ENCODE measurements around the gene TMEM167A. TPM values are rescaled to one million over a fixed set of nuclear protein-coding genes. Genes with fewer than 3 reads are reported as not detected.

TMEM167A gene
- total RNA-seq, 1 experiment from 2014 or later: 139 TPM

DNA sequence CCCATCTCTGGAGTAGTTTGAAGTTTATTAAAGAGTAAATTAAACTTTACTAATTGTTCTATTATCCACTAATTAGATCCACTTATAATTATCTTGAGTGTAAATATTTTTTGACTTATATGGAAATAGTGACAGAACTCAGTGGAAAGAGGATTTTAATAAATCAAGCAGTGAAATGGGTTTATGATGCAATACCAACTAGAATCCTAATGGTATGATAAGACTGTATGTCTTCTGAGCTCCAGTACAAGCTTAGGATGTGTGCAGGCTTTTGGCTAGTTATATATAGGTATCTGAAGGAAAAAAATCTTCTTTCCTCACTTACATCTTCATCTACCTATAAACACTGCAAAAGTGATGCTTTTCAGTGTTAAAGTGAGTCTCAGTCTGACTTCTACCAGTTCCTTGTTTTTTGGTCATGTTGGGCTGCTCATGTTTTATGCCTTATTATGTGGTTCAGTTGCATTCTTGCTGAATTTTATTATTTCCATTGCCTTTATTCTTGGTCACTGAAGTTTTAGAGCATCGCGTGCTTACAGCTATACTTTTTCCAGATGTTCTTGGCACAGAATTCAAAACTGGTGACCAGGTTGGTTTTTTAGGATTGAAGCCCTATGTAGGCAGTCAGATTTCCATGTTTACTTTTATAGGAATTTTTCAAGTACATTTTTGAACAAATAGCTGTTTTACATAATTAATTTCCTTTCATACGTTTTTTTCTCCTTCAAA, 30.7 kb upstream of the TMEM167A start:
- no peak overlapping the region for H3K56ac ChIP-seq (ENCODE audit: insufficient read length, low read depth, low read length)
- no peaks in the 10 kb centered on the region for H3K27me3 ChIP-seq (ENCODE audit: insufficient read depth, low read length)
- H3T11ph ChIP-seq (ENCODE audit: low read length): no peak overlapping the region
- Mint-ChIP-seq H3K27me3 (ENCODE audit: low read depth) (no peaks in the 10 kb centered on the region), H3K4me1 (no peaks in the 10 kb centered on the region), H3K4me3 (no peak overlapping the region), H3K27ac (no peak overlapping the region), H3K9me3 (peaks cover 9% of the 10 kb centered on the region in 2 experiments), H3K36me3 (ENCODE audit: insufficient read depth in 1 of 3, low read depth in 3 of 3) (peaks cover 8 to 14% (median 8%) of the 10 kb centered on the region in 3 experiments)
- DNase-seq: no peak
- no peak overlapping the region for H3K27ac ChIP-seq (ENCODE audit: insufficient read length, low read depth, low read length)
- no peaks in the 10 kb centered on the region for H3K79me1 ChIP-seq (ENCODE audit: insufficient read depth, low read depth, low read length, poor library complexity, severe bottlenecking)
- no peaks in the 10 kb centered on the region for H3K23me2 ChIP-seq (ENCODE audit: insufficient read length, low read depth, low read length, poor library complexity, severe bottlenecking)
- H2BK5ac ChIP-seq (ENCODE audit: insufficient read length, low read length): no peak overlapping the region
- H3K4me1 ChIP-seq (ENCODE audit: insufficient read depth, low read length): no peaks in the 10 kb centered on the region
- no peaks in the 10 kb centered on the region for H3K9me3 ChIP-seq (ENCODE audit: control insufficient read depth, low read depth, low read length)
- no peak overlapping the region for H3K9ac ChIP-seq (ENCODE audit: extremely low read depth, insufficient read length, low read length)
- no peak for TF ChIP-seq CTCF (conservative IDR thresholded peaks at IDR 0.05)
- H4K20me1 ChIP-seq (ENCODE audit: control insufficient read depth, insufficient read depth, insufficient read length): no peaks in the 10 kb centered on the region
- H2AK5ac ChIP-seq (ENCODE audit: insufficient read length, low read length): no peak overlapping the region
- WGBS (ENCODE audit: extremely low coverage, insufficient read length, low lambda C conversion rate): 100% methylated on average over 1 of the region's 3 CpGs
- no peak overlapping the region for H4K5ac ChIP-seq (ENCODE audit: insufficient read length, low read depth, low read length)
- H4K91ac ChIP-seq (ENCODE audit: insufficient read length, low read depth, low read length): no peak overlapping the region
- no peaks in the 10 kb centered on the region for H3K79me2 ChIP-seq (ENCODE audit: insufficient read depth, low read length)
- no peak overlapping the region for H3K14ac ChIP-seq (ENCODE audit: insufficient read depth, low read length)
- H2AFZ ChIP-seq (ENCODE audit: low read length): no peak overlapping the region
- no peak overlapping the region for H2BK12ac ChIP-seq (ENCODE audit: insufficient read length, low read depth, low read length)
- no peak overlapping the region for H3K18ac ChIP-seq (ENCODE audit: insufficient read length, low read depth, low read length)
- no peak overlapping the region for H3K4me2 ChIP-seq (ENCODE audit: insufficient read depth, insufficient read length, low read length)
- no peak overlapping the region for H2BK20ac ChIP-seq (ENCODE audit: low read depth, low read length, poor library complexity, severe bottlenecking)
- no peak overlapping the region for H3K4ac ChIP-seq (ENCODE audit: low read depth, low read length)
- H3K23ac ChIP-seq (ENCODE audit: insufficient read length, low read depth, low read length): no peak overlapping the region
- H4K8ac ChIP-seq (replicated peaks; ENCODE audit: insufficient read length, low read depth, low read length): no peak overlapping the region
- no peak overlapping the region for H2BK120ac ChIP-seq (ENCODE audit: low read depth, low read length, poor library complexity, severe bottlenecking)
- H2BK15ac ChIP-seq (ENCODE audit: low read depth, low read length): no peak overlapping the region
